AG08396 (cell line): Measurements from ENCODE around the gene IMPDH2.
A peak's percentile ranks its signal among the peaks of the same experiment; 100 is the strongest.

Source experiments
- DNase-seq: peaks from one replicate; pipeline ENCODE4 v3.0.0; 2012; ENCODE audit warnings: low spot score, mixed read lengths

Gene IMPDH2

DNA sequence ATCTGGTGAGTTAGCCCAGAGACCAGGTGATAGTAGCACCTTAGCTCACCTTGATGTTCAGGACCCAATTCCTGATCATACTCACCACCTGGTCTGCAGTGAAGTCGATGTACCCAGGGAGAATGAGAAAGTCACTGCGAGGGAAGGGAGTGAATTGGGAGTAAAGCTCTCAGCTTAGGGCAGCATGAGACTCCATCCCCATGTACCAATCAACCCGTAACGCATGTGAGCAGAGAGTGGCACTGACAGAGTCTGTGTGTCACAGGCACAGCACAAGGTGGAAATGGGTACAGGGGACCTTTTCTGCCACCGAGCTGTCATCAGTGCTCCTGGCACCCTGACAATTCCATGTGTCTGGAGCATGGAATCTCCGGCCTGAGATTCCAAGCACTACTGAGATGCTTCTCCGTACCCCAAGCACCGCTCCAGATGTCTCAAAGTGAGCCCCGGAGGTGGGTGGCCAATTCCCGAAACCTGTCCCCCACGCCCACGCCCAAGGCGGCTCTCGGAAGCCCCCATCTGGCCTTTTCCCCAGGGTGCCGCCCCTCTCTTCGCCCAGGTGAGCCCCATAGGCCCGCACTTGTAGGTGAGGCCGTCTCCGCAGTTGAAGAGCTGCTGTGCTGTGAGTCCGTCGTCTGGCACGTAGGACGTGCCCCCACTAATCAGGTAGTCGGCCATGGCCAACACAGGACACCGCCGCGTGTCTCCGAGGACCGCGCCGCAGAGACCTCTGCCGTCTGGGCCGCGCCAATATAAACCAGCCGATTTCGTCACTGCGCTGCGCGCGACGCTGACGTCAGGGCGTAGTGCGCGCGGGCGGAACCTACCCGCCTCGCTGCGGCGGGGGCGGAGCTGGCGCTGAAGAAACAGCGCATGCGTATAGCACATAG lies at the start of gene IMPDH2:
TSS of gene IMPDH2 (minus strand) at position 726 of the 890 bp plus-strand sequence. CDS start at position 678, 48 bp downstream.
- peak; percentile 92 for DNase-seq

DNA sequence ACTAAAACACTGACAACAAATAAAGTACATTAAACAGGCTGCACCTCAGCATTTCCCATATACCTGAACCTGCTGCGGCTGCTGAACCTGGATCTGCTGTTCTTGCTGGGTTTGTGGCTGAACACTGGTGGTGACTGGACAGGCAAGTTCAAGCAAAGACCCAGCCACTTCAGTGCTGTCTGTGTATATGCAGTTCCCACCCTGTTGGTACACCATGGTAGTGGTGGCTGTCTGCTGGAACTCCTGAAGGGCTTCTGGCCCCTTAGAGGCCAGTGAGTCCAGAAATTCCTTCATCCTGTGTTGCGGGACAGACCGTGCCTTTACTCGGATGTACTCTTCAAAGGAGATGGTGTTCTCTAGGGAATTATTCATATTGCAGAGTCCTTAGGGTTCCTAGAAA lies 47.4 kb upstream of the IMPDH2 start:
- no peak for DNase-seq

DNA sequence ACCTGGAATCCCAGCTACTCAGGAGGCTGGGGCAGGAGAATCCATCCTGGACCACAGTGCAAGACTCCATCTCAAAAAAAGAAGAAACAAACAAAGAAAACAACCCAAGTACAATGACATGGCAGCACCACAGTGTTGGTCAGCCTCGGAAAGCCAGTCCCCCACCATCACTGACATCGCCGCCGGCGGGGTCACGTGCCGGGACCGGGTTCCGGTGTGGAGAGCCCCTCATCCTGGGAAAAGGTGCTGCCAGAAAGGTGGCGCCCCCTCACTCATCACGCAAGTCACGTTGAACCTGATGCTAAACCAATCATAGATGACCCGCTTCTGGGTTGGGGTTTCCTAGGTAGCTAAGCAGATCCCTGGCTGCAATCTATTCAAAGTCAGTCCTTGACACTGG lies 46.9 kb upstream of the IMPDH2 start:
- DNase-seq, result no peak

DNA sequence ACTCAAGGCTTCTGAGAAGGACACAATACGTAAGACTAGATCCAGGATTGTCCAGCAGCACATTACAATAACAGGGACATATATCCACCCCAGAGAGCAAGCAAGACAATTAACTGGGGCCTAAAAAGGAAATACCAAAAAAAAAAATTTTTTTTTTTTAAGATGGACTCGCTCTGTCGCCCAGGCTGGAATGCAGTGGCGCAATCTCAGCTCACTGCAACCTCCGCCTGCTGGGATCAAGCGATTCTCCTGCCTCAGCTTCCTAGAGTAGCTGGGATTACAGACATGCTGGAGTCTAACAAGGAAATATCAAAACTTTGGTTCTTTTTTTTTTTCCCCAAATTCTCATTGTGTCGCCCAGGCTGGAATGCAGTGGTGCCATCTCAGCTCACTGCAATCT lies 28.8 kb upstream of the IMPDH2 start:
- no peak for DNase-seq

DNA sequence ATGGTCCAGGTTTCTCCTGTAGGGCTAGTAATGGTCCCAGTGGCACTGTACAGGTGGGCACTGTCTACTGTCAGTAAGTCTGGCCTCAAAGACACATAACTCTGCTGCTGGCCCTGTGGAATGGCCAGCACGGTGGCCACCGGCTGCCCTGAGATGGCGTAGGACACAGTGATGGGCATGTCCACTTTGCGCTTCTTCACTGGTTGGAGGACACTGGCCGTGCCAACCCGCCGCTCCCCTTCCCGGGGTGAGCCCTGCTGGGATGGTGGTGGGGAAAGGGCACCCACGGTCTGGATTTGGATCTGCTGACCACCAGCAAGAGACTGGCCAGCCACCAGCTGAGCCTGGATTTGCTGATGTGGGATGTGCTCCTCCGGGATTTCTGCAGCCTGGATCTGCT lies 28.1 kb upstream of the IMPDH2 start:
- no peak for DNase-seq

DNA sequence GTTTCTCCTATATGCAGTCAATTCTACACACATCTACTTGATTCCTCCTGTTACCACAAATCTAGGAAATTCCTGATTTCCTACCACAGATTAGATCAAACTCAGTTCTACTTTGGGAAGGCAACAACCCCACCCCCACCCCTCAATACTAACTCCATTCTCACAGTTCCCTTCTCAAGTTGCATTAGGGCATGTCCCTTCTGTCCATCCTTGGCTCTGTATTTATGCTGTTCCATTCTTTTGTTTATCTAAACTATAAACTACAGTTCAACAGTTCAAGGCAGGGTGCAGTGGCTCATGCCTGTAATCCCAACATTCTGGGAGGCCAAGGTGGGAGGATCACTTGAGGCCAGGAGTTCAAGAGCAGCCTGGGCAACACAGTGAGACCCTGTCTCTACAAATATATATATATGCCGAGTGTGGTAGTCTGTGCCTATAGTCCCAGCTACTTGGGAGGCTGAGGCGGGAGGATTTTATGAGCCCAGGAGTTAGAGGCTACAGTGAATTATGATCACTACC lies 25.2 kb upstream of the IMPDH2 start:
- DNase-seq, result no peak

DNA sequence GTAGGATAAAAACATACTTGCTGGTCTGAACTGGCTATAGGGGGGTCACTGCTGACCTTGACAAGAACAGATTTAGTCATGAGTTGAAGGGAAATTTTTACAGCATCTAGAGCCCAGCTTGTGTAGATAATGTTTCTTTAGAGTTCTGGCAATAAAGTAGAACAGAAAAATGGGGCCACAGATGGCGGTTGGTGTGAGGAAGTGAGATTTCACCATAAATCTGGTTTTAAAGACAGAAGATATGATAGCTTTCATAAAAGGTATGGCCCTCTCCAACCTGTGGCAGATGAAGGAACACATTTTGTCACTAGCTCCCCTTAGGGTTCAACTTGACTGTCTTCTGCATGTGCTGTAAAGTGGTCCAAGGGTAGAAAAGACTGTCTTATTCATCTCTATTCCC lies 24.3 kb upstream of the IMPDH2 start:
- DNase-seq, result no peak

DNA sequence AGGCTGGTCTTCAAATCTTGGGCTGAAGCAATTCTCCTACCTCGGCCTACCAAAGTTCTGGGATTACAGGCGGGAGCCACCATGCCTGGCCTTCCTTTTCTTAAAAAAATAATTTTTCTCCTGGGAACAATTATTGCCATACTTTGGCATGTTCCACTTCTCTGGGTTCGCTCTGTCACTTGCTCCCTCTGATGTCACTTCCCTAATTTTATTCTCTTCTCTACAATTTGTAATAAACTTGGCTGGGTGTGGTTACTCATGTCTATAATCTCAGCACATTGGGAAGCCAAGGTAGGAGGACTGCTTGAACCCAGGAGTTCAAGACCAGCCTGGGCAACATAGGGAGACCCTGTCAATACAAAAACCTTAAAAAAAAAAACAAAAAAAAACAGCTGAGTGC lies 6.1 kb upstream of the IMPDH2 start:
- no peak for DNase-seq

DNA sequence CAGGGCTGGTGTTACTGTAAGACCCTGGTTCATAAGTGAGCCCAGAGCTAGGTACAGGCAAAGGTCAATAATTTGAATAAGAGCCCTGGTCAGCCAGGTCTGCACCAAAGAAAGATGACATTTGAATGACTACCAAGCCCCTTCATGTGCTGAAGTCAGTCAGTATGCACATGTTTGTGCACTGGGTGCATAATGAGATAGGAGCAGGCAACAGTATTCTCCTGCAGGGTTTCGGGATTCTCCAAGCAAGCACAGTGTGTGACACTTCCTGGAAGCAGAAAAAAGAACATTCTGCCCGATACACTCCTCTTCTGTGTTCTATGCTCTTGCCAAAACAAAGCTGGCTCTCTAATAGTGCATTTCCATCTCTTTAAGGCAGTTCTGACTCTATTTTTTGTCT lies 5.5 kb upstream of the IMPDH2 start:
- no peak for DNase-seq

DNA sequence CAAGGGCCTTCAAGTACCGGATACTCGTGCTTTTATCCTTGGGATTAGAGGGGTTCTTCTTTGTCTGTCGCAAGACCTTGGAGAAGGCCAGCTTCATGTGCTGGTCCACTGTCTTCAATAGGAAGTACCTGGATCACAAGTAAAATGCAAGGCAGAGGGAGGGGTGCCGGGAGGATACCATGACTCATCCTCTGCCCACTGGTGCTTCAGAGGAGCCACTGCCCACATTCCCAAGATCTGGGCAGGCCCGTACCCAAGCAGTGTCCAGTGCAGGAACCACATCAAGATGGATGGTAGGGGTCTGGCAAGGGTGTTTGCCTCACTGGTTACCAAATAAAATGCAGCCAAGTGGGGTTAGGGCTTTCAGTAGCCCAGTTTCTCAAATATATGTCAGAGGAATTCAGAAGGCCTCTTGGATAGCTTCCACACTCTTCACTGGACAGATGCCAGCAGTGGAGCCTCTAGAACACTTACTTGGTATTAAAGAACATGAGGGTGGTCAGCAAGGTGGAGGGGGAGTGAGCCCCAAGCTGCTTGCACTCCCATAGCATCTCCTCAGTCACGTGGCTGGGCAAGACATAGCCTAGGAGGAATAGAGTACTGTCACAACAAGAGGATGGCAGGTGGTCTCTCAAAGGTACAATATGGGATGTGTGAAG lies 3.6 kb upstream of the IMPDH2 start:
- DNase-seq, result no peak

DNA sequence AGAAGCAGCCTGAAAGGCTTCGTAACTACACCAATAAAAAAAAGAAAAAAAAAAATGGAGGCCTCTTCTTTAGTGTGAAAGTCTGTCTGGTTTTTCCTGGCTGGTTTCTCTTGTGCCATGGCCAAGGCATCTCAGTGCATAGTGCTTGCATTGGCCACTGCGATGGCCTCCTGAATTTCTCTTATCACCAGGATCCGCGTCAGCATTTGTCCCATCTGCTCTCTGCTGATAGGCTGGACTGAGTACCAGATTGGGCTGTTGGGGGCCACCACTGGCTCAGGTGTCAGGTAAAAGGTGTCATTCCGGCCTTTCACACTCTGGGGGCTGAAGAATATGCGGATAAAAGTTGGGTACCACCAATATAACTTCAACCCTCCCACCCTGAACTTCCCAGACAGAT lies 1.1 kb upstream of the IMPDH2 start:
- no peak for DNase-seq

DNA sequence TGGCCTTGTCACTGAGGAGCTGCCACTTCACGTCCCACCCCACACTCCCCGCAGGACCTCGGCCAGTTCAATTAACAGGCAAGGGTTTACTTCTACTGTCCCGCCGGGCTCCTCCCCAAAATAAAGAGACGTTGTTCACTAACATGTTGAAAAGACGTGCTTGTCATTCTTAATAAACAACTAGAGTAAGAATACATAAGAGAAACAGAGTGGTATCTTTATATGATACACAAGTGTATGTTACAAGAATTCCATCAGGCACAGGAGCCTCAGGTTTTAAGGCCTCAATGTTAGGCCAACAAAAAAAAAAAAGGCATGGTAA lies 326 bp upstream of the IMPDH2 start:
- no peak for DNase-seq

DNA sequence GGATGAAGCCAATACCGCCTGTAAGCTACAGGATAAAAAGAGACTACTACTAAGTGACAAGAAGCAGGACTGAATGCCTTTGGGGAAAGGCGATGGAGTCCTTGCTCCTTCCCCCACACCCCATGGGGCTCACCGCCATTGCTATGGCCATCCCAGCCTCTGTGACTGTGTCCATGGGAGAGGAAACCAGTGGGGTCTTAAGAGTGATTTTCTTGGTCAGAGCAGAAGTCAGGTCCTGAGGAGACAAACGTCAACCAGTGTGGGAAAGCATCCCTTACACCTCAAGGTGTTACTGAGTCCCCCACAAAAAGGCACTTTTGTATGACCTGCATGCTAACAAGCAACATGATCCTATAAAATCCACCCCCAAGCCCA lies 913 bp downstream of the IMPDH2 start:
- DNase-seq, result no peak

DNA sequence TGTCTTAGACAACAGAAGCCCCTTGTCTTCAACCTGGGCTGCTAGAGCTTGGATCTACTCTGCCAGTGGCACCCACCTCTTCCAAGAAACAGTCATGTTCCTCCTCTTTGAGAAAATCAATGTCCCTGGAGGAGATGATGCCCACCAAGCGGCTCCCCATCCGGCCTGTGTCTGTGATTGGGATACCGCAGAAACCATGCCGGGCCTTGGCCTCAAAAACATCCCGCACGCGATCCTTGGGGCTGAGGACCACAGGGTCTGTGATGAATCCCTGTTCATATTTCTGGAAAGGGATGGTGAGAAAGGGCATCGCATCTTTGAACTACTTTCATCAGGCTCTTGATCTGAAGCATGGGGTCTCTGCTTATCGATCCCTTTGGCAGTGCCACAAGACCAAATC lies 1.6 kb downstream of the IMPDH2 start:
- DNase-seq, result no peak

DNA sequence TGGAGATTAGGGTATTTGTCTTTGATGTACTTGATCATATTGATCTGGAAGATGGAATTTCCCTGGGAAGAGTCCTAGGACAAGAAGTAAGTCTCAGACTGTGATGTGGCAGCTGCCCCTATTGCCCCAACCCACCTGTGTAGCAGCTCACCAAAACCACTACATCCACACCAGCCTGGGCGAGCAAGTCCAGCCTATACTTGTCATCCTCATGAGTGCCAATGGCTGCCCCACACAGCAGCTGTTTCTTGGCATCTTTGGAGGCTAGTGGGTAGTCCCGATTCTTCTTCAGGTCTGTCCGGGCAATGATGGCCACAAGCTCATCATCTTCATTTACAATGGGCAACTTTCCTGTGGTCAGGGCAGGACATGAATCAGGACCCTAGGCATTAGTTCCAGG lies 2.7 kb downstream of the IMPDH2 start:
- DNase-seq, result no peak

DNA sequence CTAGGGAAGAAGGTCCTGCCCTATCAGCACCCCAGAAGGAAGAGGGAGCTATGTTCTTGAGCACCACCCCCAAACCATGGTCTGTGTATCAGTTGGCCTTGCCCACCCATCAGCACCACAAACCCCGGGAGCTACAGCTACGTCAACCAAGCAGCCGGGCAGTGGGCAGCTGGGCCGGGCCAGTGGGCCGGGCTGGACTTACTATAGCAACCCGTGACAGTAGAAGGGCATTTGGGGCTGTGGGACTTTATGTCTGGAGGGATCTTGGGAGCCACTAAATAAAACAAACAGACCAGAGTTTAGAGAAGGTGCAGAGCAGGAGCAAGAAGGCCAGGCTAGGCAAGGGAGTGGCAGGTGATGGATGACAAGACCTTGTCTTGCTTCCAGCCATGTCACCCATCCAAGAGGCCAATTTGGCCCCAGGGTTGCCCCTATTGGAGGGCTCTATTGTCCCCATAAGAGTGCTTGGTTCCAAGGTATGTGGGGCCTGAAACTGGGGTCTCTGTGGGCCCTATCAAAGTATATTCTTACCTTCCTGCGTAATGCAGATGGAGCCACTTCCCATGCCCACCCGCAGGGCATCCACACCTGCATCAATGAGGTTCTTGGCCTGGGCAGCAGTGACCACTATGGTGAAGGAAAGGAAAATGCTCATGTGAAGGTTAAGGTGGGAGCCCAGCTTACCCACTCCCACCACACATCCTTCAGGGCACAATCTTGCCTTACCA lies 3.2 kb downstream of the IMPDH2 start:
- DNase-seq, result no peak

DNA sequence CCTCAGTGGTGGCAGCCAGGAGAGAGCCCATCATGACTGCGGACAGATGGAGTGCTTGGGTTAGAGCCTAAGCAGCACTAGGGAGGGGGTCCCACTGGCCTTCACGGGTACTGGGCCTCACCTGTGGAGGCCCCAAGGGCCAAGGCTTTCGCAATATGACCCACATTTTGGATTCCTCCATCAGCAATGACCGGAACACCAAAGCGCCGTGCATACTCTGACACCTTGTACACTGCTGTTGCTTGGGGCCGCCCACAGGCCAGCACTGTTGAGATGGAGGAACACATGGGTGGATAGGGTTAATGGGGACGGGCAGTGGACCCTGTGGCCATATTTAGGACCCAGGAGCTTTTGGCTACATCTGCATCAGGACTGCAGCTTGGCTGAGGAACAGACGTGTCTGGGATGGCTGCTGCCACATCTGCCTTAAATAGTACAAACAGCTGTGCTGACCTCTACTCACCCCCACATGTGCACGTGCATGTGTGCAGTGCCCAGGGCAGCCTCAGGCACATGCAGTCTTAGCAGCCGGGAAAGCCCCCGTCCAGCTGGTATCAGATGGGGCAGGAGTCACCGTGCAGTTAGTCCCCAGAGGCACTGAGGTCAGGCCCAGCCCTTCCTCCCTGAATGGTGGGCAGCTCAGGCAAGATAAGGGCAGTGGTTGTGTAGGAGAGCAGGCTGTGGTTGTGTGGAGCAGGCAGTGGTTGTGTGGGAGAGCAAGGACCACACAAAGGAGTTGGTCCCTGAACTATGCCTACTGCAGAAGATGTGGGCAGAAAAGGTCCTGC lies 4.0 kb downstream of the IMPDH2 start:
- no peak for DNase-seq

DNA sequence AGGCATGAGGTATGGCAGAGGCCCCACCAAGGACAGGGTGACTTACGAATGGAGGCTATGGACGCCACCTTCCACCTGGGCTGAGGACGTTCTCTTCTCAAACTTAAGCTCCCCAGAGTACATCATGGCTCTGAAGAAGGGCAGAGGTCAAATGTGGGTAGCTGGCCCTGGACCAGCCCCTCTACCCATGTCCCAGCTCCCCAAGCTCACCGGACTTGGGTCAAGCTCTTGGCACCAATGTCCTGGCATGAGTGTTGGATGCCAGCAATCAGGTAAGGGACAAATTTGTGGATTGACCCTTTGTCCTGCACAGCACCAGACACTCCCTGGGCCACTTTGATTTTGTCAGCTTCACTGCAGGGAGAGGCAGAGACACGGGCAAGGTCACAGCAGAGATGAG lies 4.7 kb downstream of the IMPDH2 start:
- no peak for DNase-seq

DNA sequence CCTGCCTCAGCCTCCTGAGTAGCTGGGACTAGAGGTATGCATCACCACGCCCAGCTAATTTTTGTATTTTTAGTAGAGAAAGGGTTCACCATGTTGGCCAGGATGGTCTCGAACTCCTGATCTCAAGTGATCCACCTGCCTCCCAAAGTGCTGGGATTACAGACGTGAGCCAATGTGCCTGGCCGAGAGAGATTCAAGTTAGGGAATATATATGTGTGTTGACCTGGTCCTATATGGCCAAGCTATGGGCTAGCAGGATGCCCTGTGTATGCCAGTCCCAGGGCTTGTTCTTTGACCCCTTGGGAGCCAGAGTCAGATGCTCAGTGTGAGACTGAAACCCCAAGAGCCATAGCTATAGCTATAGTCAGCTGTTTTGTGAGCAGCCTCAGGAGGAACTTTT lies 5.4 kb downstream of the IMPDH2 start:
- no peak for DNase-seq

DNA sequence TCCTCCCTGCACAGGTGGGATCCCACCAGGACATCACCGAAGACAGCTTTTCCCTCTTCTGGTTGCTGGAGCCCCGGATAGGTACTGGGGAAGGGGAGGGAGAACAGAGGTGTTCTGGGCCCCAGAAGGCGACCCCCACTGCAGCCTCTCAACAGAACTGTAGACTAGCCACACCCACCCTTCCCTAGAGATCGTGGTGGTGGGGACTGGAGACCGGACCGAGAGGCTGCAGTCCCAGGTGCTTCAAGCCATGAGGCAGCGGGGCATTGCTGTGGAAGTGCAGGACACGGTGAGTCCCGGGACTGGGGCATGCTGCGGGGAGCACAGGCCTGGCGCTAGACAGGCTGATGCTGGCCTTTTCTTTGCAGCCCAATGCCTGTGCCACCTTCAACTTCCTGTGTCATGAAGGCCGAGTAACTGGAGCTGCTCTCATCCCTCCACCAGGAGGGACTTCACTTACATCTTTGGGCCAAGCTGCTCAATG lies 6.5 kb downstream of the IMPDH2 start:
- DNase-seq, result no peak

DNA sequence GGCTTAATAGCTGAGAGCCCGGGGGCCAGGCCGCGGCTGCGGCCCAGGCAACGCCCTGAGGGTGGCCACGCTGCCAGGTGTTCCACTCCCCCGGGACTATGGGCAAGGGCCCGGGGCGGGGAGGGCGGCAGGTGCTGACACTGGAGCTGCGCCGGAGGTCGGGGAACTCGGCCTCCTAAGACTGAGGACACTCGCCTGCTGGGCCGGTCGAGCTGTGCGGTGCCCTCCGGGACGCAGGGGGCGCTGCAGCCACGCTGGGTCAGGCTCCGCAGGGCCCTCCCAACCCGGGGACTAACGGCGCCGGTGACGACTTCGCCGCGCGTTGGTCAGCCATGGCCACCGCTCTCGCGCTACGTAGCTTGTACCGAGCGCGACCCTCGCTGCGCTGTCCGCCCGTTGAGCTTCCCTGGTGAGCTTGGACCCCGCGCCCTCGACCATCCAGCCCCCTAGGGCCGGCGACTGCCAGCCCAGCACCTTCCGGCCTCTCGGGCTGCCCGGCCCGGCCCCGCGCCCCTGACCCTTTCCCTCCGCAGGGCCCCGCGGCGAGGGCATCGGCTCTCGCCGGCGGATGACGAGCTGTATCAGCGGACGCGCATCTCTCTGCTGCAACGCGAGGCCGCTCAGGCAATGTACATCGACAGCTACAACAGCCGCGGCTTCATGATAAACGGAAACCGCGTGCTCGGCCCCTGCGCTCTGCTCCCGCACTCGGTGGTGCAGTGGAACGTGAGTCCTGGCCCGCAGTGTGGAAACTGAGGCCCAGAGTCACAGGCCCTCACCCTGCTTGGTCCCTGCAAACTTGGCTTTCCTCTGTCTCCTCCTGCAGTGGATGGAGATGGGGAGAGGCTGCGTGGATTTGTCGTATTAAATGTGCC lies 7.1 kb downstream of the IMPDH2 start, which contains the start of gene NDUFAF3:
TSS of gene NDUFAF3 (plus strand) at position 309 of the 875 bp plus-strand sequence. CDS start at position 333, 24 bp downstream.
- DNase-seq, result peak; percentile 94
